CD14-positive monocyte (primary cell): Measurements from ENCODE around the gene EFHC1. TPM values are rescaled to one million over a fixed set of nuclear protein-coding genes. Genes with fewer than 3 reads are reported as not detected.

Experiments
- DNase-seq, 3 donors: peaks; one replicate each; pipeline ENCODE4 v3.0.0-alpha.2; 2011 to 2022
- H2AFZ ChIP-seq: 2 replicates; pipeline ENCODE4 v1.6.0; 2012; ENCODE audit warnings: mild to moderate bottlenecking, low read depth, low read length, inconsistent platforms; ENCODE audit not compliant: insufficient read depth, poor library complexity, severe bottlenecking
- H3K27ac ChIP-seq, 2 donors: 1 replicate in 1 of 2; 2 replicates in 1 of 2; pipeline ENCODE4 v1.5.1; 2012 to 2013; ENCODE audit warnings: low read length in 2 of 2, control low read depth in 1 of 2, inconsistent platforms in 1 of 2, low read depth in 1 of 2, mild to moderate bottlenecking in 1 of 2
- H3K27me3 ChIP-seq, 2 donors: one replicate each; pipeline versions ENCODE4 v1.6.0 to v1.6.1; 2011 to 2013; ENCODE audit warnings: low read length in 2 of 2; ENCODE audit not compliant: control insufficient read depth in 2 of 2, insufficient read depth in 2 of 2
- H3K36me3 ChIP-seq, 2 donors: replicated peaks in 1 of 2; 1 replicate in 1 of 2; 2 replicates in 1 of 2; pipeline versions ENCODE4 v1.5.1 to v1.6.1; 2012 to 2013; ENCODE audit warnings: low read length in 2 of 2, control low read depth in 1 of 2, inconsistent platforms in 1 of 2, mild to moderate bottlenecking in 1 of 2; ENCODE audit not compliant: insufficient read depth in 2 of 2, control insufficient read depth in 1 of 2
- H3K4me1 ChIP-seq, 2 donors: 1 replicate in 1 of 2; 2 replicates in 1 of 2; pipeline versions ENCODE4 v1.5.1 to v1.6.1; 2012 to 2013; ENCODE audit warnings: low read length in 2 of 2, control low read depth in 1 of 2, inconsistent platforms in 1 of 2, mild to moderate bottlenecking in 1 of 2, moderate library complexity in 1 of 2; ENCODE audit not compliant: insufficient read depth in 2 of 2, control insufficient read depth in 1 of 2
- H3K4me2 ChIP-seq: replicated peaks from 2 replicates; pipeline ENCODE3; 2012; ENCODE audit warnings: low read length, moderate library complexity, mild to moderate bottlenecking; ENCODE audit not compliant: poor library complexity, severe bottlenecking; ENCODE audit errors: extremely low read depth
- H3K4me3 ChIP-seq, 3 experiments: fragments of 200-600 bp in 1 of 3; sonication (generic) in 1 of 3; replicated peaks in 1 of 3; 1 replicate in 2 of 3; 2 replicates in 1 of 3; pipeline ENCODE4 v1.5.1; 2011 to 2013; ENCODE audit warnings: low read length in 3 of 3, mild to moderate bottlenecking in 3 of 3, control low read depth in 2 of 3, low read depth in 2 of 3, inconsistent platforms in 1 of 3, moderate library complexity in 1 of 3
- H3K79me2 ChIP-seq: 2 replicates; pipeline ENCODE4 v1.6.0; 2012; ENCODE audit warnings: mild to moderate bottlenecking, control low read depth, inconsistent platforms, low read length, moderate library complexity; ENCODE audit not compliant: insufficient read depth
- H3K9ac ChIP-seq: 2 replicates; pipeline ENCODE4 v1.6.0; 2017; ENCODE audit warnings: low read length, mild to moderate bottlenecking; ENCODE audit not compliant: insufficient read depth, poor library complexity, severe bottlenecking
- H3K9me3 ChIP-seq, 2 donors: replicated peaks in 1 of 2; 1 replicate in 1 of 2; 2 replicates in 1 of 2; pipeline versions ENCODE4 v1.5.1 to v1.6.1; 2012 to 2013; ENCODE audit warnings: low read length in 2 of 2, control low read depth in 1 of 2; ENCODE audit not compliant: control insufficient read depth in 1 of 2, insufficient read depth in 1 of 2
- H4K20me1 ChIP-seq: 2 replicates; pipeline ENCODE4 v1.6.0; 2012; ENCODE audit warnings: mild to moderate bottlenecking, low read length, control low read depth, moderate library complexity; ENCODE audit not compliant: insufficient read depth
- H3K27ac Mint-ChIP-seq, 7 donors: one replicate each; pipeline ENCODE4 v1.8.0; 2020; ENCODE audit warnings: mild to moderate bottlenecking in 7 of 7, mixed read lengths in 7 of 7, moderate library complexity in 6 of 7, inconsistent platforms in 2 of 7
- H3K27me3 Mint-ChIP-seq, 3 donors: one replicate each; pipeline ENCODE4 v1.8.0; 2021 to 2022; ENCODE audit warnings: low read depth in 3 of 3, mild to moderate bottlenecking in 3 of 3, mixed read lengths in 3 of 3, moderate library complexity in 3 of 3, inconsistent platforms in 1 of 3
- H3K36me3 Mint-ChIP-seq, 2 donors: one replicate each; pipeline ENCODE4 v1.8.0; 2020; ENCODE audit warnings: mixed read lengths in 2 of 2, inconsistent platforms in 1 of 2, mild to moderate bottlenecking in 1 of 2
- H3K4me1 Mint-ChIP-seq: one replicate; pipeline ENCODE4 v1.8.0; 2020; ENCODE audit warnings: mild to moderate bottlenecking, mixed read lengths
- H3K4me3 Mint-ChIP-seq, 2 donors: one replicate each; pipeline ENCODE4 v1.8.0; 2020; ENCODE audit warnings: mild to moderate bottlenecking in 2 of 2, mixed read lengths in 2 of 2, moderate library complexity in 1 of 2
- H3K9me3 Mint-ChIP-seq, 7 donors: one replicate each; pipeline ENCODE4 v1.8.0; 2020 to 2022; ENCODE audit warnings: mixed read lengths in 7 of 7, mild to moderate bottlenecking in 6 of 7, moderate library complexity in 6 of 7, inconsistent platforms in 2 of 7
- WGBS: methylation state at CpG from one replicate; pipeline ENCODE4 v1.1.5; 2013; ENCODE audit warnings: missing lambda C conversion rate; ENCODE audit not compliant: insufficient coverage; 5-methylcytosine and 5-hydroxymethylcytosine counted together
- intact Hi-C, 2 donors: fragments of 100-400 bp; cut with micrococcal nuclease; formaldehyde crosslinking; loops; one replicate each; pipeline versions ENCODE4 v1.15.0 to v1.15.1; 2023
- polyA plus RNA-seq, 3 donors: library from polyadenylated mRNA; depleted of rRNA in 1 of 3; unstranded in 2 of 3; stranded (reverse) in 1 of 3; fragments of 300-500 nt in 2 of 3; fragments of >200 nt in 1 of 3; fragmentation: Illumina TruSeq in 2 of 3; gene quantifications; 1 replicate in 2 of 3; 2 replicates in 1 of 3; pipeline ENCODE4 v1.2.3, GENCODE V29; 2012 to 2021
- TF ChIP-seq, protein P1 (sequence below): fragments of 200-600 bp; IDR thresholded peaks from one replicate; pipeline ENCODE4 v1.8.0; 2022; ENCODE audit warnings: antibody characterized with exemption, mild to moderate bottlenecking

The EFHC1 gene
- polyA plus RNA-seq, 3 donors = 0.30 to 13.5 (median 2.3) TPM

DNA sequence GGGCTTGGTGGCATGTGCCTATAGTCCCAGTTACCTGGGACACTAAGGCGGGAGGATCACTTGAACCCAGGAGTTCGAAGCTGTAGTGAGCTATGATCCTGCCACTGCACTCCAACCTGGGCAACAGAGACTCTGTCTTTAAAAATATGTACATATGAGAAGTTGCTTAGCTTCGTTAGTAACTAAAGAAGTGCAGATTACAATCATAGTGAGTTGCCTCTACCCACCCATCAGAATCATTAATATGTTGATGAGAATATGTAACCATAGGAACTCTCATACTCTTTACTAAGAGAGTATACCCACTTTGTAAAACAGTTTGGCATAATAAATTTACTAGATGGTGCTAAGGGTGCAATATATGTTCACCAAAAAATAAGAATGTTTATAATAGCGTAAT is 54.0 kb downstream of the EFHC1 start:
- Histone ChIP-seq H2AFZ (no peak overlapping the region), H3K4me2 (no peak overlapping the region), H3K79me2 (no peaks in the 10 kb centered on the region), H3K27me3 (no peaks in the 10 kb centered on the region), H3K4me1 (no peaks in the 10 kb centered on the region), H3K27ac (no peak overlapping the region), H3K36me3 (no peaks in the 10 kb centered on the region), H3K9ac (no peak overlapping the region), H3K4me3 (no peak overlapping the region), H3K9me3 (no peaks in the 10 kb centered on the region), H4K20me1 (no peaks in the 10 kb centered on the region)
- peaks cover 0 to 3% (median 0%) of the 10 kb centered on the region in 7 donors for H3K9me3 Mint-ChIP-seq
- H3K36me3 Mint-ChIP-seq = peaks cover 0 to 3% of the 10 kb centered on the region in 2 donors
- intact Hi-C loops = no loop called here
- no peak for DNase-seq
- H3K27me3 Mint-ChIP-seq = no peaks in the 10 kb centered on the region
- TF ChIP-seq, protein P1, sequence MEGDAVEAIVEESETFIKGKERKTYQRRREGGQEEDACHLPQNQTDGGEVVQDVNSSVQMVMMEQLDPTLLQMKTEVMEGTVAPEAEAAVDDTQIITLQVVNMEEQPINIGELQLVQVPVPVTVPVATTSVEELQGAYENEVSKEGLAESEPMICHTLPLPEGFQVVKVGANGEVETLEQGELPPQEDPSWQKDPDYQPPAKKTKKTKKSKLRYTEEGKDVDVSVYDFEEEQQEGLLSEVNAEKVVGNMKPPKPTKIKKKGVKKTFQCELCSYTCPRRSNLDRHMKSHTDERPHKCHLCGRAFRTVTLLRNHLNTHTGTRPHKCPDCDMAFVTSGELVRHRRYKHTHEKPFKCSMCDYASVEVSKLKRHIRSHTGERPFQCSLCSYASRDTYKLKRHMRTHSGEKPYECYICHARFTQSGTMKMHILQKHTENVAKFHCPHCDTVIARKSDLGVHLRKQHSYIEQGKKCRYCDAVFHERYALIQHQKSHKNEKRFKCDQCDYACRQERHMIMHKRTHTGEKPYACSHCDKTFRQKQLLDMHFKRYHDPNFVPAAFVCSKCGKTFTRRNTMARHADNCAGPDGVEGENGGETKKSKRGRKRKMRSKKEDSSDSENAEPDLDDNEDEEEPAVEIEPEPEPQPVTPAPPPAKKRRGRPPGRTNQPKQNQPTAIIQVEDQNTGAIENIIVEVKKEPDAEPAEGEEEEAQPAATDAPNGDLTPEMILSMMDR = no peak
- H3K4me3 Mint-ChIP-seq = no peak overlapping the region
- H3K27ac Mint-ChIP-seq = no peak overlapping the region
- no peaks in the 10 kb centered on the region for H3K4me1 Mint-ChIP-seq
- WGBS = 100% methylated on average over 1 of the region's 4 CpGs

DNA sequence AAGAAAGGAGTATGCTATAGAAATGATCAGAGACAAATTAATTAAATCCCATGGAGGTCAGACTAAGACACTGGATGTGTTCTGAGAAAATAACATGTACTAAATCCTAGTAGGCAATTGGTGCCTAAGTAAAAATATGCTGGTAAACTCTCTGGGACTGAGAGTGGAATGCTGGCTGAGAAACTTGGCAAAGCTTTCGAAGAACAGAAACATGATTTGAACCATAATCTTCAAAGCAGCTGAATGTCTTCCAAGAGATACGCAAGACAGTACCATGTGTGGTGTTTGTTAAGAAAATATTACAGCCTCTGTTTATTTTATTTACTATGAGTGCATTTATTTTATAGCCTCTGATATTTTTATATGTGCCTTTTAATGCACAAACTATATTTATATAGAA is 55.2 kb downstream of the EFHC1 start:
- peaks cover 0 to 3% (median 0%) of the 10 kb centered on the region in 7 donors for H3K9me3 Mint-ChIP-seq
- no peaks in the 10 kb centered on the region for H3K27me3 Mint-ChIP-seq
- H3K4me1 Mint-ChIP-seq = no peaks in the 10 kb centered on the region
- Histone ChIP-seq H3K9me3 (no peaks in the 10 kb centered on the region), H3K4me1 (no peaks in the 10 kb centered on the region), H3K4me2 (no peak overlapping the region), H3K27ac (no peak overlapping the region), H3K9ac (no peak overlapping the region), H3K79me2 (no peaks in the 10 kb centered on the region), H3K27me3 (no peaks in the 10 kb centered on the region), H3K4me3 (no peak overlapping the region), H2AFZ (no peak overlapping the region), H3K36me3 (no peaks in the 10 kb centered on the region), H4K20me1 (no peaks in the 10 kb centered on the region)
- no peak for DNase-seq
- TF ChIP-seq, protein P1 = no peak
- no CpG with 5 or more reads among the region's 2 CpGs for WGBS
- H3K27ac Mint-ChIP-seq = no peak overlapping the region
- intact Hi-C loops = no loop called here
- H3K36me3 Mint-ChIP-seq = peaks cover 0 to 3% of the 10 kb centered on the region in 2 donors
- H3K4me3 Mint-ChIP-seq = no peak overlapping the region
